ENCODE results near the gene CORO2B. TPM values are rescaled to one million over a fixed set of nuclear protein-coding genes. Genes with fewer than 3 reads are reported as not detected.
A peak's percentile ranks its signal among the peaks of the same experiment; 100 is the strongest.

CORO2B gene
- total RNA-seq, 1 donor from 2014 or later, result 21.3 TPM

GRCh38 chr15:68546318-68546717 lies 32.5 kb upstream of the CORO2B start:
- H3K36me3 Mint-ChIP-seq (ENCODE audit: low read depth), result no peaks in the 10 kb centered on the region
- TF ChIP-seq, protein P1, sequence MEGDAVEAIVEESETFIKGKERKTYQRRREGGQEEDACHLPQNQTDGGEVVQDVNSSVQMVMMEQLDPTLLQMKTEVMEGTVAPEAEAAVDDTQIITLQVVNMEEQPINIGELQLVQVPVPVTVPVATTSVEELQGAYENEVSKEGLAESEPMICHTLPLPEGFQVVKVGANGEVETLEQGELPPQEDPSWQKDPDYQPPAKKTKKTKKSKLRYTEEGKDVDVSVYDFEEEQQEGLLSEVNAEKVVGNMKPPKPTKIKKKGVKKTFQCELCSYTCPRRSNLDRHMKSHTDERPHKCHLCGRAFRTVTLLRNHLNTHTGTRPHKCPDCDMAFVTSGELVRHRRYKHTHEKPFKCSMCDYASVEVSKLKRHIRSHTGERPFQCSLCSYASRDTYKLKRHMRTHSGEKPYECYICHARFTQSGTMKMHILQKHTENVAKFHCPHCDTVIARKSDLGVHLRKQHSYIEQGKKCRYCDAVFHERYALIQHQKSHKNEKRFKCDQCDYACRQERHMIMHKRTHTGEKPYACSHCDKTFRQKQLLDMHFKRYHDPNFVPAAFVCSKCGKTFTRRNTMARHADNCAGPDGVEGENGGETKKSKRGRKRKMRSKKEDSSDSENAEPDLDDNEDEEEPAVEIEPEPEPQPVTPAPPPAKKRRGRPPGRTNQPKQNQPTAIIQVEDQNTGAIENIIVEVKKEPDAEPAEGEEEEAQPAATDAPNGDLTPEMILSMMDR (conservative IDR thresholded peaks at IDR 0.05), result no peak
- H3K27me3 Mint-ChIP-seq (ENCODE audit: low read depth), result peaks cover 13% of the 10 kb centered on the region
- no peaks in the 10 kb centered on the region for H3K9me3 Mint-ChIP-seq
- DNase-seq (ENCODE audit: low read depth, low spot score), result no peak
- no peak overlapping the region for H3K27ac Mint-ChIP-seq (ENCODE audit: unreplicated experiment)
- H3K4me3 Mint-ChIP-seq, result no peak overlapping the region
- H3K4me1 Mint-ChIP-seq, result peaks cover 14% of the 10 kb centered on the region

DNA sequence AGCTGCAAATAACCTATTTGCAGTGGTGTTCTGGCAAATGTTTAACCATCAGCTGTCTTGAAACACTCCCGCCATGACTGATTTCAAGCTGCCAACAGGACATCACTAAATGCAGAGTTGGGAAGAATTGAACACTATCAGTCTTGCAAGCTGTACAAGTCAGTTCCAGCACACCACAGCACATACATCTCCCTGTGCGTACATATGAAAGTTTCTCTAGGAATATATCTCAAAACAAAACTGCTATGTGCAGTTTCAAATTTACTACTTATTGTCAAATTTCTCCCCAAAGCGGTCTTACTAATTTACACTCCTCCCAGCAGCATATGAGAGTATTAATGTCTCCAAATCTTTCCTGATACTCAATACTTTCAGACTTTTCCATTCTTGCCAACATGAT lies 30.4 kb upstream of the CORO2B start:
- DNase-seq (ENCODE audit: low read depth, low spot score), result no peak
- Mint-ChIP-seq H3K4me1 (peaks cover 13% of the 10 kb centered on the region), H3K27me3 (ENCODE audit: low read depth) (peaks cover 13% of the 10 kb centered on the region), H3K27ac (ENCODE audit: unreplicated experiment) (no peak overlapping the region), H3K36me3 (ENCODE audit: low read depth) (no peaks in the 10 kb centered on the region), H3K9me3 (no peaks in the 10 kb centered on the region), H3K4me3 (no peak overlapping the region)
- TF ChIP-seq, protein P1 (conservative IDR thresholded peaks at IDR 0.05), result no peak

DNA sequence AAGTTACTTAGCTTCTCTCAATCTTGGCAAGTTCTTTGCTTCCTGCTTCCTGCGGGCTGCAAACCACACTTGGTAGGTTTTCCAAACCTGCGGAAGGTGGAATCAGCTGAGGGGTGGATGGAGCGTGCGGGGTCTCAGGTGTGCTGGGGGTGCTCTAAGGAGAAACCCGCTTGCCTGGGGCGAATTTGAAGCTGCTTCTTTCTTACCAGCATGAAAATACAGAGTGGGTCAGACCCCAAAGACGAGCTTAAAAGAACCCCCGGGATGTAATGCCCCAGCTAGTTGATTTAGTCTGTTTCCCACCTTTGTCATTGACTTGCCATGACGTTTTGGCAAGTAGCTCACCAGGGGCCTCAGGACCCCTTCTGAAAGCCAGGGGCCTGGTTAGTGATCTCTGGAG lies 28.8 kb upstream of the CORO2B start:
- Mint-ChIP-seq H3K4me1 (peaks cover 10% of the 10 kb centered on the region), H3K27ac (ENCODE audit: unreplicated experiment) (no peak overlapping the region), H3K36me3 (ENCODE audit: low read depth) (no peaks in the 10 kb centered on the region), H3K27me3 (ENCODE audit: low read depth) (peaks cover 13% of the 10 kb centered on the region), H3K4me3 (no peak overlapping the region), H3K9me3 (no peaks in the 10 kb centered on the region)
- no peak for DNase-seq (ENCODE audit: low read depth, low spot score)
- TF ChIP-seq, protein P1 (conservative IDR thresholded peaks at IDR 0.05), result no peak

GRCh38 chr15:68550498-68551295 lies 28.1 kb upstream of the CORO2B start:
- TF ChIP-seq, protein P1 (conservative IDR thresholded peaks at IDR 0.05), result peak; percentile 96
- H3K9me3 Mint-ChIP-seq, result no peaks in the 10 kb centered on the region
- H3K27ac Mint-ChIP-seq (ENCODE audit: unreplicated experiment), result no peak overlapping the region
- peaks cover 10% of the 10 kb centered on the region for H3K4me1 Mint-ChIP-seq
- no peak overlapping the region for H3K4me3 Mint-ChIP-seq
- peaks cover 13% of the 10 kb centered on the region for H3K27me3 Mint-ChIP-seq (ENCODE audit: low read depth)
- no peaks in the 10 kb centered on the region for H3K36me3 Mint-ChIP-seq (ENCODE audit: low read depth)
- peak; percentile 81 for DNase-seq (ENCODE audit: low read depth, low spot score)

DNA sequence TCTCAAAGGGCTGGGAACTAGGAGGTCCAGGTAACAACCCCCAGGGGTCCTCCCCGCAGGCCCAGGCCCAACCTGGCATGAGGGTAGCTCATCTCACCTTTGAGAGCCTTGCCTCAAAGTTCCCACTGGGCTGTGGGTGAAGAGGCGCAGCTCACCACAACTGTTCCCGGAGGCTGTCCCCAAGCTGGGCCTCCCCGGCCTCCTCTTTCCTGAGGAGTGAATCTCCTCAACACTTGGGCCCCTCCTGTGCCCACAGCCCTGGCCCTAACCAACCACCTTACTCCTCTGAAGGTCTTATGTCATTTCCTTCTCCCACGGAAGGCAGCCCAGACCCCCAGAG lies 27.5 kb upstream of the CORO2B start:
- DNase-seq (ENCODE audit: low read depth, low spot score), result no peak
- Mint-ChIP-seq H3K4me3 (no peak overlapping the region), H3K36me3 (ENCODE audit: low read depth) (no peaks in the 10 kb centered on the region), H3K27me3 (ENCODE audit: low read depth) (peaks cover 13% of the 10 kb centered on the region), H3K4me1 (peaks cover 10% of the 10 kb centered on the region), H3K27ac (ENCODE audit: unreplicated experiment) (no peak overlapping the region), H3K9me3 (no peaks in the 10 kb centered on the region)
- TF ChIP-seq, protein P1 (conservative IDR thresholded peaks at IDR 0.05), result no peak

Measured in neural crest cell (in vitro differentiated cells).